Fibroblast of pulmonary artery (primary cell): ENCODE measurements around the gene PPP4C.

Experiments
- DNase-seq: peaks from one replicate; pipeline ENCODE4 v3.0.0-alpha.2; 2010; ENCODE audit warnings: low read depth
- H3K4me3 ChIP-seq: replicated peaks from 2 replicates; pipeline ENCODE4 v1.5.1; 2011; ENCODE audit warnings: low read depth, mild to moderate bottlenecking, control low read depth, low read length, moderate library complexity
- TF ChIP-seq, protein P1 (sequence below): IDR thresholded peaks from 2 replicates; pipeline ENCODE4 v1.5.1; 2011; ENCODE audit warnings: mild to moderate bottlenecking, control low read depth, low read length, inconsistent platforms; ENCODE audit errors: missing control alignments

The PPP4C gene

DNA sequence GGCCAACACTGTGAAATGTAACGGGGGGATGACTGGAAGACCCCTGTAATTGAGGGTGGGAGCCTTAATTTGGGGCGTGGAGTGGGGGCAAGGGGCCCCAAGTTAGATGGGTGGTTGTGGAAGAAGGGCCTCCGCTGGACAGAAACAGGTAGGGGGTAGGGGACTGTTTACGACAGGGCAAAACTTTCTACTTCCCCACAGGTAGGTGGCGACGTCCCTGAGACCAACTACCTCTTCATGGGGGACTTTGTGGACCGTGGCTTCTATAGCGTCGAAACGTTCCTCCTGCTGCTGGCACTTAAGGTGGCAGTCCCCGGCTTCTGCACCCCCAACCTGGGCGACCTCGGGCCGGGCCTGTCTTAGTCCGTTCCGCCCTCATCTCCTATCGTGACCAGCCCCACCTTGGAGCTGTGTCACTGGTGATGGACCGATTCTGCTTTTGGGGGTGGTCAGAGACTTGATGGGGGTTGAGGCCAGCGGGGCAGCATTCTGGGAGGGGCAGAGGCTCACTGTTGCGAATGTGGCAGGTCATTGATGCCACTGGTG lies 6.8 kb downstream of the PPP4C start:
- H3K4me3 ChIP-seq, result no peak overlapping the region
- TF ChIP-seq, protein P1, sequence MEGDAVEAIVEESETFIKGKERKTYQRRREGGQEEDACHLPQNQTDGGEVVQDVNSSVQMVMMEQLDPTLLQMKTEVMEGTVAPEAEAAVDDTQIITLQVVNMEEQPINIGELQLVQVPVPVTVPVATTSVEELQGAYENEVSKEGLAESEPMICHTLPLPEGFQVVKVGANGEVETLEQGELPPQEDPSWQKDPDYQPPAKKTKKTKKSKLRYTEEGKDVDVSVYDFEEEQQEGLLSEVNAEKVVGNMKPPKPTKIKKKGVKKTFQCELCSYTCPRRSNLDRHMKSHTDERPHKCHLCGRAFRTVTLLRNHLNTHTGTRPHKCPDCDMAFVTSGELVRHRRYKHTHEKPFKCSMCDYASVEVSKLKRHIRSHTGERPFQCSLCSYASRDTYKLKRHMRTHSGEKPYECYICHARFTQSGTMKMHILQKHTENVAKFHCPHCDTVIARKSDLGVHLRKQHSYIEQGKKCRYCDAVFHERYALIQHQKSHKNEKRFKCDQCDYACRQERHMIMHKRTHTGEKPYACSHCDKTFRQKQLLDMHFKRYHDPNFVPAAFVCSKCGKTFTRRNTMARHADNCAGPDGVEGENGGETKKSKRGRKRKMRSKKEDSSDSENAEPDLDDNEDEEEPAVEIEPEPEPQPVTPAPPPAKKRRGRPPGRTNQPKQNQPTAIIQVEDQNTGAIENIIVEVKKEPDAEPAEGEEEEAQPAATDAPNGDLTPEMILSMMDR, result peak; percentile 14
- DNase-seq, result no peak

- no peak for DNase-seq
- H3K4me3 ChIP-seq, result no peak overlapping the region
- TF ChIP-seq, protein P1, result no peak
These were observed 7.6 kb downstream of the PPP4C start for GRCh38 chr16:30083216-30084055.

GRCh38 chr16:30084096-30084815 lies 8.5 kb downstream of the PPP4C start:
- TF ChIP-seq, protein P1, result no peak

DNA sequence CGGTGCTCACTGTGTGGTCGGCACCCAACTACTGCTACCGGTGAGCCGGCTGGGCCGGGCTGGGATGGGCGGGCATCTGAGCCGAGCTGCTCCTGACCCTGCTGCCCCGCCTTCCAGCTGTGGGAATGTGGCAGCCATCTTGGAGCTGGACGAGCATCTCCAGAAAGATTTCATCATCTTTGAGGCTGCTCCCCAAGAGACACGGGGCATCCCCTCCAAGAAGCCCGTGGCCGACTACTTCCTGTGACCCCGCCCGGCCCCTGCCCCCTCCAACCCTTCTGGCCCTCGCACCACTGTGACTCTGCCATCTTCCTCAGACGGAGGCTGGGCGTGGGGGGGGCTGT lies 9.0 kb downstream of the PPP4C start:
- H3K4me3 ChIP-seq, result no peak overlapping the region
- no peak for DNase-seq
- TF ChIP-seq, protein P1, result no peak

More at GRCh38 chr16:30084096-30084815, 8.5 kb downstream of the PPP4C start:
- DNase-seq, result no peak
- H3K4me3 ChIP-seq, result no peak overlapping the region

- no peak overlapping the region for H3K4me3 ChIP-seq
- TF ChIP-seq, protein P1, result no peak
- DNase-seq, result no peak
These were observed 9.5 kb downstream of the PPP4C start for GRCh38 chr16:30085247-30085646.

GRCh38 chr16:30085820-30086219 lies 10.0 kb downstream of the PPP4C start:
- DNase-seq, result no peak
- TF ChIP-seq, protein P1, result no peak
- H3K4me3 ChIP-seq, result no peak overlapping the region
